Activated CD4-positive, CD25-positive, alpha-beta regulatory T cell (primary cell): ENCODE measurements around the gene CELF2.

Source experiments
- DNase-seq, 4 experiments: peaks; one replicate each; lab custom pipeline; 2025; lab: John Stamatoyannopoulos, UW

CELF2 gene

DNA sequence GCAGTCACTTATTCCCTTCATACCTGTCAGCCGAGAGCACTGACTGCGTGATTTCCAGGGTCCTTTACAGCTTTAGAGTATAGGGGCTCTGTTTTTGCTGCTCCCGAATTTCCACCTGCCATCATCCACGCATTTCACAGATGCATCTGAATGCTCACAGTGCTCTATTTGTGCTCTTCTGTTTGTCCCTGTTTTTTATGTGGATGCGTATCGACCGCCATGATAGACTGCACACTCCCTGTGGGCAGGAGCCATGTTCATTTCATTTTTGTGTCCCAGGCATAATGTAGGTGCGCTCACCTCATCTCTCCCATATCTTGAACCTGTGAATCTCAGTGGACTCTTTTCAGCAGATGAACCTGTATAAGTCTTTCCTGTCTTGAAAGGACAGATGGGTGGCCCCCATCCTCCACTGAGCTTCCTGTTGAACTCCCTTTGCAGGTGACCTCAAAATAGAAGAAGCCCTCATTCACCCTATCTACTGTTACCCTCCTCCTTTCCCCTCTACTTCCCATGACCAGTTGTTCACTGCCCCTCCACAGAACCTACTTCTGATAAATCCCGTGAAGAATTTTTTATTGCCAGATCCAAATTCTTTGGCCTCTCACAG lies 228.4 kb downstream of the CELF2 start:
- DNase-seq, result no peak

DNA sequence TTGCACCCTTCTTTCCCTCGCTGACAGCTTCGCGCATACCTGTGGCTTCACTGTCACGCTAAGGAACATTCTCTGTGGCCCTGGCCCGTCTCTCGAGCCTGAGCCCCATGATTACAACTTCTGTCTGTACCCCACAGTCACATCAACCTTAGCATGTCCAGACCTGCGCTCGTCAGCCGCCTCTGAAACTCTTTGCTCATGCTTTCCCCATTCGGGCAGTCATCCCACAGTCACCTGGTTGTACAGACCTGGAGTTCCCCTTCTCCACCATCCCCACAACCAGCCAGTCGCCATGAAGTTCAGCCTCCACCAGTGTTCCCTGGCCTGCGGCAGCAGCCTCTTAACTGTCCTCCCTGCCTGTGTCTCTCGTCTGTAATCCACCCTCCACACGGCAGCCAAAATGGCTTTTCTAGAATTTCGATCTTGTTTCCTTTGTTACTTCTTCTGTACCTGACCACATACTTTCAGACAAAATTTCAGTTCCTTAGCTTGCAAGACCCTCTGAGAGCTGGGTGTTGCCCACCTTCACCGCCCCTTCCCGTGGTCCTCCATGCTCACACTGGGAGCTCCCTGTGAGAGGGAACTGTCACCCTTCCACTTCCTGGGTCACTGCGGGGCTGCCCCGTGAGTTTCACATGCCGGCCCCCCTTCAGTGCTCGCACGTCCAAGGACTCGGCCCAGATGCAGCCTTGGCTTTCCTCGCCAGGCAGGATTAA lies 229.2 kb downstream of the CELF2 start:
- no peak for DNase-seq

DNA sequence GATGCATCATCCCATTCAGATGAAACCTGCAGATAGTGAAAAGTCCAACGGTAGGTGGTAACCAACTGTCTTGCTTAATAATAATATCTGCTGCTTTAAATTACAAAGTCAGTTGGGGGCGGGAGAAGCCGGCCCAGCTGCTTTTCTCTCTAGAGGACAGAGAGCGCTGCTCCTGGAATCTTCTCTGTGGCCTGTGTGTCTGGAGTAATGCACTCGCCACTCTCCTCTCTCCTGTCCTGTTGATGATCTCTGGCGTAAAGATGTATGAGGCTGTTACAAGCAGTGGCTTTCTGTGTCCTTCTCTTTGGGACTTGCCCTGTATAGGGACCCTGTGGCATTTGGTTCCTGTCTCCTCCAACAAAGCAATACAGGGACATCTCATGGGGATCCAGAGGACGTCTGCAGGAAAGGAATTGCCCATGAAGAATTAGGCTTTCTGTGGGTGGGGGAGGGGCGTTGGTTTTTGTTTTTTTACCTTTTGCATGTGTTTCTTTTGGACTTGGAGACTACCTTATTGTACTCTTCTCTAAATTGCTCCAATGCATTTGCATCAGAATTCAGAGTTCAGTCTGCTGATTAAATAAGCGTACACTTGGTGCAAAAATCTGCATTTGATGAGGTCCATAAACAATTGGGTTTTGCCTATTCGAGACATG lies 231.6 kb downstream of the CELF2 start:
- DNase-seq, result no peak

DNA sequence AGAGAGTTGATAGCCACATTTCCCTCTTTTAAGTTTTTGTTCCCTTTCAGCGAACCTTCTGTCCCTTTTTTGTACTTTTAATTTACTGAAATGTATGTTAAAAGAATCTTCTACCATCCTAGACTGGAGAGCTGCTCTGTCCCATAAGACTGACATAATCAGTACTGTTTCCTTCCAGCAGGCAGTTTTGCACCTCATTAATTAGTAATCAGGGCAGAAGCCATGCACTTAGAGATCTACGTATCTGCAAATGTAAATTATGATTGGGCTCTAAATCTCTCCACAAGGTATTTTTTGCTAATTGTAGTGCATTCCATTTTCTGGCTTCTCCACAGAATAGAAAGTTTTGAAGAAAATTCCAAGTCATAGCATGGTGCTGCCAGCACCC lies 232.1 kb downstream of the CELF2 start:
- no peak for DNase-seq

DNA sequence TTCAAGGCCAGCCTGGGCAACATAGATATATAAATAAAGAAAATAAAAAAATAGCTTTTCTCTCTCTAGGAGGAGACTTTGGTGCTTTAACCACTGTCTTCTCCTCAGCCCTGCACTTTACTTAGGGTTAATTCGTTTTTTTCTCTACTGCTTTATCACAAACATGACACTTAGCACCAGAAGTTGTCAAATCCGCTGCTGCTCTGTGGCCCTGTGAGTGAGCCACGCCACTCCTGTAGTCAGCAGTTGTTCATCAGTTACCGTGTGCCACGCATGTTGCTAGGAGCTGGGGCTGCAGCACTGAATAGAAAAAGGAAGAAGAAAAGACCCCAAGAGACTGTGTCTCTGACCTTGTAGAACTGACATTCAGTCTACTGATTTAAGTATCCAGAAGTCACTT lies 232.6 kb downstream of the CELF2 start:
- no peak for DNase-seq

DNA sequence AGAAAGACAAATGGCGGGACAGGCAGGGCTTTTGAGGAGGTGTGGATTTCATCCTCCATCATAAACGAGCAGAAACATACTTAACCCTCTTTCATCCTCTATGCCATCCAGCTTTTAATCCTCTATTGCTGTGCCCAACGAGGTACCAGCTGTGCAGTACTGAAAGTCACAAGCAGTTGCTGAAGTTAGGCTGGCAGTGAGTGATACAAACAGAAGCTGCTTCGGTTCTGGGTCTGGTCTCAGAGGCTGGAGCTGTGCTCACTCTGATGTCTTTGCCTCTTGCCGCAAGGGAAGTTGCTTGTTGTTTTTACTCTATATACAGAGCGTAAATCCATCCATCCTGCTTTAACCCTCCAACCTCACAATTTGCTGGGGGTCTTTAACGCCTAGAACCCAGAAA lies 235.2 kb downstream of the CELF2 start:
- no peak for DNase-seq

DNA sequence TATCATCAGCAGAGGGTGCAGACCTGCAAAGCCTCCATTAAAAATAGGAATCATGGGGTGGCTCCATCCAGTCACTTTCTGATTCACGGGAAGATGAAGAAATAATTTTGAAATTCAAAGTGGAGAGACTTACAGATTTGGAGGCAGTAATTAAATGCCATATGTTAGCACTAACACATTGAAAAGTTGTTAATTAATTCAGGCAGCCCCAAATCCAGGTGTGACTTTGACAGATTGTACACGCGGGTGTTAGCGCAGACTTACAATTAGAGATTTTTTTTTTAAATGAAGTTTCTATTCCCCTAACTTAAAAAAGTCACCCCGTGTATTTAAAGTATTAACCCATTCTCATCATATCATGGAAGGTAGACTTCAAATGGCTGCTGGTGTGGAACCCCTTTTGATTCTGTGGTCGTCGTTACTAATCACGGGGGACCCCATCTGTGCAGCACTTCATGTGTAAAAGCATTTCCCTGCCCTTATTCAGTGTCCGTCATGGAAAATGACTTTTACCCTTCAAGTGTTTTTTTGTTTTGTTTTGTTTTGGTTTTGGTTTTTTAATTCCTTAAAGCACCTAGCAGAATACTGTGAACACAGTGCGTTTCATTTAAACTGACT lies 235.8 kb downstream of the CELF2 start:
- DNase-seq, result no peak

DNA sequence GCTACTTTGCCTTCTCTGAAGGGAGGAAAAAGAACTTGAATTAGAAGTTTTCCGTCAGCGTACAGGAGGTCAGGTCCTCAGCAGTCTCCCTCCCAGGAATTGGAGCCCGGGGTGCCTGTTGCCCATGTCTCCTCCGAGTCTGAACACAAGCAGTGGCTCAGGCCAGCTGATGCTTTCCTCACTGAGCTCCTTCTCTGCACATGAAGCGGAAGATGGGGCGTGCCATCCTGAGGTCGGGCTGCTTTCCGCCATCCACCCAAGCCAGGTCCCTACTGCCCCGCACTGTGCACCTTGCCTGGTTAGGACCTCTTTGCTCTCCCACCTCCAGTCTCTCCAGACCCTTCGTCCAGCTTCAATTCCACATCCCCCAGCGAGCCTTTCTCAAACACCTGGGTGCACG lies 237.5 kb downstream of the CELF2 start:
- DNase-seq, result no peak

DNA sequence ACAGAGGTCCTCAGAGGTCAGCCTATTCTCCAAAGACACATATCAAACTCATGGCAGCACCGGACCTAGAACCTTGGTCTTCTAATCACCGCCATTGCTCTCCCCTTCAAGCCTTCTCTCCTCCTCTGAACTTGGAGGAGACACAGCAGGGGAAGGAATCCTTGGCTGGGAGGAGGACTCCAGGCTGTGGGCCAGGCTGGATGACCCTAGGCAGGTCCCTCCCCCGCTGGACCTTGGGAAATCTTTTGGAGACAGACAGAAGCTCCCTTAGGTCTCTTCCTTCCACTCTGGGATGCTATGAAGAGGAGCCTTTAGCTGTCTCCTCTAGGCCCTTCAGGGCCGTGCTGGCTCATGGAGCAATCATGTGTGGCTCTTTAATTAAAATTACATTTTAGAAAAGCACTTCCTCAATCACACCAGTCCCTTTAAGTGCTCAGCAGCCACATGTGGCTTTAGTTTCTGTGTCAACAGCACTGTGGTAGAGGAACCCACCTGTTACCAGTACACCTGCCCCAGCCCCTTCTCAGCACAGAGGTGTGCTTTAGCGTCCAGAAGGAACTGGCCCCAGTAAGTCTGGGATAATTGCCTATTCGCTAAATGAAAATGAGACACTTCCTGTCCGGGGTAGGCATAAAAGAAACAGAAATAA lies 238.2 kb downstream of the CELF2 start:
- DNase-seq, result no peak

DNA sequence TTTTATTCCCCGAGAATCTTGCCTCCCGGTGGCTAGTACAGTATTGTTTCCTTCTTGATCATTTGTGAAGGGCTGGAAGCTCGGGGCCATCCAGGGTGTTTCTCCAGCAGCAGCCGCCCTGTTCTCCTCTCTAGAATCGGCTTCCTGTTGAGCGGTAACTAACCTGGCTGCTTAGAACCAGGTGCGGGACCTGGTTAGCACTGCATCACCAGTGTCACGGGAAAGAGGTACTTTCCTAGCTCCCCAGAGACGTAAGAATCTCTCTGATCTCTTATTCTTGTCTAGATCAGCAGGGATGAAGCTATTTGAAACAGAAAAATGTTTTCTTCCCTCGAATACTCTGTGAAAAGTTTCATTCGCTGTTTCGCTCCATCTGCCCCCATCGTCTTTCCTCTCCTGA lies 239.2 kb downstream of the CELF2 start:
- no peak for DNase-seq

DNA sequence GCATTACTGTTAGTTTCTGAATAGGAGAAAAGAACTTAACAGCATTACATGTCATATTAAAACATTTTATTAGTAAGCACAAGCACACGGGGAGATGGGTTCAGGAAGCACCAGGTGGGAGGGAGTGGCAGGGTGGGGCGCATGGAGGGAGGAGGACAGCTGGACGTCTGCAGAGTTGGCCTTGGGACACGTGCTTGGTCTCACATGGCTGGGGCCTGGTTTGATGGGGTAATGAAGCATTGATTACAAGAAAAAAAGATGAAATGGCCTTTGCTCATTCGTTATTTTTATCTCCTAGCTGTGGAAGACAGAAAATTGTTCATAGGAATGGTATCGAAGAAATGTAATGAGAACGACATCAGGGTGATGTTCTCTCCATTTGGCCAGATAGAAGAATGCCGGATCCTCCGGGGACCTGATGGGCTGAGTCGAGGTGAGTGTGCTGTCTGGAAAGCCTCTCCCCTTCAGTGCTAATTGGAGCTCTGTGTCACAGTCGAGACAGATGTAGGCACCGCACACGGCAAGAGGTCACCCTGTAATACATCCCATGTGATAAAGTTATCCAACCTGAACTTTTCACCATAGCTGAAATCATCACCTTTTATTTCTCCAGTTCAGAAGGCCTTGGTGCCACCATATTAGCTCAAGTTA lies 239.9 kb downstream of the CELF2 start:
- DNase-seq, result no peak

DNA sequence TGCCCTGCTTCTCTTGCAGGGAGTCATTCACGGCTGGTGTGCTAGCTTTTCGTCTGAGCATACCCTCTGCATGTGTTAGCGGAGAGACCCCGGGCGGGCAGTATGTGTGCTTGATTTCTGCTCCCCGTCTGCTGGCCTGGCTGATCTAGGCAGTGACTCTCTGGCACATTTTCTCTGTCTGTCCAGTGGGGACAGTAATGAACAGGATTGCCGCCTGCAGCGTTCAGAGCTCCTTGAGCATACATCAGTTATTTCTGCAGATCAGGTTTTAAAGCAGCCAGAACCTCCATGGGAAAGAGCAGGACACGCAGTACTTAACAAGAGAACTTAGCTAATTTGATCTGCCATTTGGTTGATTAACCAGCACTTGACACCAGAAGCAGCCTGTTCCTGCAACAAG lies 242.5 kb downstream of the CELF2 start:
- no peak for DNase-seq

DNA sequence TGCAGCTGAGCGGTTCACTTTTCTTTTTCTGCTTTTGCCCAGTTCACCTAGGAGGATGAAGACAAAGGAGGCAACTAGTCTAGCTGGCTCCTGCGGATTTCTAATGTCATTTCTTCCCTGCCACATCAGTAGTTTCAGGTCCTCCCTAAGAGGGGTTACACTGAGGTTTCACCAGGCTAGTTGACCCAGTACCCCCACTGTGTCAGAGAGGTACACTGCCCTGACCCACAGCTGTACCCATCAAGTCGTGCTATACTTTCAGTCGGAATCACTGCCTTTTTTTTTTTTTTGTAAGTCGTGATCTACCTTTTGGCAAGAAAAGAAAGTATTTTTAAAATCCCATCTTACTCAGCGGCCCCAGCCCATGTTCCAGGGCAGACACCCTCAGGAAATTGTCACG lies 243.5 kb downstream of the CELF2 start:
- no peak for DNase-seq

DNA sequence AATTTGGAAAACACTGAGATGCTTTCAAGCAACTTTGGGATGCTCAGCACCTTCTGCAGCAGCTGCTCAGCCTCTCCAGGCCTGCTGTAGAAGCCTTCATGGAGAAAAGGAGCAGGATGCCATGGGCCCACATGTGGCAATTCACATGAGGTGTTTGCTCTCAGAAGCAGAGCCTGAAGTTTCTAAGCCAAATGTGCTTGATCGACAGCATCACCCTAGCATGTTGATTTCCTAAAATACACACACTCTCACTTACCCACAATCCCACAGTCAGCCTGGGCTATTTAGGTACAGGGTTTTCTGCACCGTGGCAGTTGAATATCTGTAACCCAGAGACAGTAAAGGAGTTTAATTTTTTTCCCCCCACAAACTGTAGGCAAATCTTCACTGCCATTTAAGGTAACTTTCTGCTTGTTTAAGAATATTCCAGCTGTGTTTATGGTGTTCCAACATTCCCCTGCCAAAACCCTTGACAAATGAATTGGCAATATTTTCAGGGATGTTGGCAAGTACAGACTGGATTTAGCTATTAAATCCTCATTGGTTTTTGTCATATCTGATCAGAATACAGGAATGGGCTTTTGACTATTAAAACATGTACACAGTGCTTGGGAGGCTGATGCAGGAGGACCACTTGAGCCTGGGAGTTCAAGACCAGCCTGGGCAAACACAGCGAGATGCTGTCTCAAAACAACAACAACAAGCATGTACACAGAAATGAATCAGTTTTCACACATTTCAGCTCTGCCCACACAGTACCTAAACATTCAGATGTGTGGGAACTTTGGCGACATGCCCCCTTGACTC lies 244.2 kb downstream of the CELF2 start:
- DNase-seq, result no peak

DNA sequence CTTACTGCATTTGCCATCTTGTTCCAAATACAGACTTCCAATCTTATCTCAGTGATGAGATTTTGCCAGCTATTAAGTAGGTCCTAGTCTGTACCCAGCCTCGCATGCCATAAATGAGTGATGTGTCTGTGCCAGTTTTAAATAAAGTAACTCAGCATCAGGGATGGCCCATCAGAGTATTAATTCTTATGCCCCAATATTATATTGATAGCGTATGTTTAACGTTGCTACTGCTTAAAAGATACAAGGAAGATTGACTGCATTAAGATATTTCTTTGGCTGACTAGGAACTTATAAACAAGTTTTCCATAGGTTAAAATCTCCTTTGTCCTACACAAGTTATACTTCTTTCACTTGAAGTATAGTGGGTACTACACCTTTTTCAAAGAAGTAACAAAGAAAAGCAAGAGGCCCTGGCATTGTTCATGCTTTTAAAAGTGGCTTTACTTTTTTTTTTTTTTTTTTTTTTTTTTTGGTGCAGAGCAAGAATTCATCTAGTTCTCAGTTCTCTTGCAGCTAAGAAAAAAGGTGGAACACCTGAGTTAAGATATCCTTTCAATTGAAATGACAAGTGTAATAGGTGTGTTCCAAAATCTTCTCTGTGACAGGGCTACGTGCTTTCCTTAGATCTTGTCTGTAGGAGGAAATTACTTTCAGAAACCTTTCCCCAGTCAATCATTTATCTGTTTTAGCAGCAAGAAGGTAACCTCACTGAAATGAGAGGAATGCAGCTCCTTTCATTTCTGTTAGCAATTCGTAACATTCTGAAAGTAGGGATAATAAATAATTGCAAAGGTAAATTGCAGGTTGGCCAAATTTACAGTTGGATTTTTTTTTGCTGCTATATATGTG lies 245.0 kb downstream of the CELF2 start:
- DNase-seq, result no peak

DNA sequence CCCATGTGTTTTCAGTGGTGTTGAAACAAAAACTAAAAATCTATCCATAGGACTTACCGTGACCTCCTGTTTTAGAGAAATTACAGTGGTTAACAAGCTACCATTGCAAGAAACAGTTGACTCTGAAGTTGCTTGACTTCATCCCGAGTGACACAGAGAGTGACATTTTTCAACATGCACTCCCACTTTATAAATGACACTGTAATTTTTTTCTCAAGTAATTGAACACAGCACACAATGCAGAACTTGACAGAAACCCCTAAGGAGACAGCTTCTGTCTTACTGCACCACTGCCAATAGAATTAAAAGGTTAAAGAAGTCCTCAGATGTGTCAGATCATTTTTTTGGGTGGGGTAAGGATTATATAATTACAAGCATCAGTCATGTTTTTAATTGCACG lies 246.1 kb downstream of the CELF2 start:
- no peak for DNase-seq

DNA sequence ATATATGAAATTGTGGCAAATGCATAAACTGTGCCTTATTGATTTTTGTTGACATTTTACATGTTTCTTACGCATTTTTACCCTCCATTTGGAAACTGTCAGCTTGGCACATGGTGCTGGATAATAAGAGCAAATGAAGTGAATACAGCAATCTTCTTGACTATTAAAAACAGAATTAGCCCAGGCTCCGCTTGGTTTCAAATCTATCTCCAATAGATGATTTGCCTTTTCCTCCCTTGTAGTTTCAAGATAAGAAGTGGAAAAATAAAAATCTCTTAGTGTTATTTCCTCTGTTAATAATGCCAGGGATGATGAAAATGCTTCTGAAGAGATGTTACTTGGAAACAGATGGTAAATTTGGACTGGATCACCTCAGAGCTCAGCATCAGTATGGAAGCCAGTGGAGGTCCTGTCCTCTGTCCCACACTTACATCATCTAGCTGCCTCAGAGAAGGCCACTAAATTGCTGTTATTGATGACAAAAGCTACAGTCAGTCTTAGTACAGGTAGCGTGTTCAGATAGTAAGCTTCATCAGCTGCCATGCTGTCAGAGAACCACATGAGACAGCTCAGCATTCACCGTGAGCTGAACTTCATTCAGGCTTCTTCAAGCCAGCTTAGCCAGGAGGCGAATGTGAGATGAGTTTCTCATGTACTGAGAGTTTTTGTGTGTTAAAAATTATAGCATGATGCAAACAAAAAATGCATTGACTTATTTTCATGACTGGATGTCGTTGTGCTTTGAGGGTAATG lies 246.8 kb downstream of the CELF2 start:
- no peak for DNase-seq

DNA sequence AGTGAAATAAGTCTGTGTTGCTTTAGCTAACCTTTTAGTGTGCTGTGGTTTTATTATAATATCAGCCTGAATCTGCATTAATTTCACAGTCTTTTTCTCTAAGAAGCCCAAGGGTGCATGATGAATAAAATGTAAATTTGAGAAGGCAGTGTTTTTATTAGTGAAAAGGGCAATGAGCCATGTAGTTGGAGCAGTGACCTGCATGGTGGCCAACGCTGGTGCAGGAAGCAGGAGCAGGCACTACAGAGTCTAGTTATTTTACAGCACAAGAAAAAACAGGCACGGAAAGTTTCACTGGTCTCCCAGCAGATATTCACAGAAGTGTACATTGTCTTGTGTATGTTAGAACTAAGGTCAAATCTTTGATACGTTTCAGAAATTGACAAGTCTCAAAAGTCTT lies 247.8 kb downstream of the CELF2 start:
- no peak for DNase-seq

DNA sequence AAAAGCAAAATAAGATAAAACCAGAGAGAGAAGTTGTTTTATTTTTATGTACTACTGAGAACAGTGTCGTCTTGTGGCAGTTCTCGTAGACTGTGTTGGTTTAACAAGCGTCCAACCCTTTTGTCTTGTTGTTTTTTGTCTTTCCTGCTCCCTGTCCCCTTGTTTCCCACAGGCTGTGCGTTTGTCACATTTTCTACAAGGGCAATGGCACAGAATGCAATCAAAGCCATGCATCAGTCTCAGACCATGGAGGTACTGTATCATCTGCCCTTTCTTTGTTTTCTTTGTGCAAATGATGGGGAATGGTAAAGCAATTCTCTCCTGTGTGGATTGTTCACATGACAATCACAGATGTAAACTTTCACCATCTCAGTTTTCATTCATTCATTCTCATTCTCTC lies 248.8 kb downstream of the CELF2 start:
- DNase-seq, result no peak
